PC-9 (cell line): ENCODE measurements around the gene ZP1.

Experiments
- CTCF ChIP-seq: fragments of 200-600 bp; sonication (generic); conservative IDR thresholded peaks from 2 replicates; pipeline ENCODE4 v1.6.1; 2017; ENCODE audit warnings: mixed run types, antibody characterized with exemption, mild to moderate bottlenecking, moderate library complexity
- EZH2 ChIP-seq: fragments of 200-600 bp; sonication (generic); IDR thresholded peaks from 2 replicates; pipeline ENCODE4 v1.8.0; 2017; ENCODE audit warnings: antibody characterized with exemption, low read depth

GRCh38 chr11:60924110-60924905, 57.0 kb downstream of the ZP1 start, which contains the start of gene TMEM132A:
- TF ChIP-seq EZH2 (no peak), CTCF (no peak)
